ENCODE data around the gene LIPC. TPM values are rescaled to one million over a fixed set of nuclear protein-coding genes. Genes with fewer than 3 reads are reported as not detected.

LIPC gene
- polyA plus RNA-seq, 3 donors, result 0.37 TPM; not detected in 2

DNA sequence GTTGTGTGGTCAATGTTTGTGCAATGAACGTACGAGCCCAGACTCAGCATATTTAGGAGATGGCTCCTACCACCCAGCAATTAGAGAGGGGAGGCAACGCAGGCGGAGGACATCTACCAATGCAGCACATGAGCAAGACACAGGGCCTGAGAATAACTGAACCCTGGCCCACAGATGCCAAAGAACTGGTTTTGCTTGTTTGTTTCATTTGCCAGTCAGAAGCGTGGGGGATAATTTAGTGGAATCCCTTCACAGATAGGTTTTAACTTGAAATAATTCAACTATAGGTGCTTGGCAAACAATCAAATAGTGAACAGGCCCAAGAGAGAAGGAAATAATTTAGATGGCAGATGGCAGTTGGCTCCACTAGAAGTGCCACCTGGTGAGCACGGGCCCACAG lies 54.8 kb downstream of the LIPC start:
- H3K4me3 Mint-ChIP-seq, result no peak overlapping the region
- H3K27ac Mint-ChIP-seq, result no peak overlapping the region
- WGBS (ENCODE audit: insufficient coverage), result 100% methylated on average over 2 of the region's 6 CpGs

DNA sequence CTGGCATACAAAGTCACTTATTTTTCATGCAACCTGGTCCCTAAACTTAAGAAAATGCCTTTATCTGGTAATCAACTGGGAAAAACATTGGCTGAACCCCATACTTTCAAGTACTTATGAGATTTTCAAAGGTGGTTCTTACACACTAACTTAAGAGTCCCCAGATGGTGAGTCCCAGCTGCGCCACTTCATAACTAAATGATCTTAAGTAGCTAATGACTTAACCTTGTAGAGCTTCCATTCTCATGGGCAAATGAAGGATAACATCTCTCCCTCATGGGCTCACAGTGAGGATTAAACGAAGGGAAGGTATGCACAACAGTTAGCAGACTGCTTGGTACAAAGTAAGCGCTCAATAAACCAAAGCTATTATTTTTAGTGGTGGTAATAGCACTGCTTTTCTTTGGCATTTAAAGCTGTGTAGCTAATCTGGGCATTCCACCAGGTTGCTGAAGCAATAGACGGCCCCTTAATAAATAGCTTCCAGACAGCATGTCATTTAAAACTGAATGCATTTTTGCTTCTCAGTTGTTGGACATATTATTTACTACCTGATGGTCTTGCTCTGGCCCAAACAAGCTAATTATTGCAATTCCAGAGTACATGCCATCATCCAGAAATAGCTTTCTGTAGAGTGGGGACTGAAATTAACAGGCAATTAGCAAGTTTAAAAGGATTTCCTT lies 55.4 kb downstream of the LIPC start:
- H2AFZ ChIP-seq (ENCODE audit: insufficient read depth, low read depth, low read length, poor library complexity, severe bottlenecking), result no peak overlapping the region
- intact Hi-C loops (cut with micrococcal nuclease), result no loop called here
- no peak overlapping the region for H3K27ac Mint-ChIP-seq

More for the DNA sequence above, 54.8 kb downstream of the LIPC start:
- H3K9me3 ChIP-seq (replicated peaks in 1 of 2; ENCODE audit: control insufficient read depth in 1 of 2, insufficient read depth in 1 of 2, low read length in 2 of 2), result peaks cover 7 to 17% of the 10 kb centered on the region in 2 donors
- peaks cover 44% of the 10 kb centered on the region for H3K4me1 Mint-ChIP-seq
- peaks cover 6 to 17% (median 9%) of the 10 kb centered on the region in 7 donors for H3K9me3 Mint-ChIP-seq
- peaks cover 0 to 2% of the 10 kb centered on the region in 2 donors for H3K36me3 Mint-ChIP-seq
- H3K79me2 ChIP-seq (ENCODE audit: insufficient read depth, low read length), result no peaks in the 10 kb centered on the region
- no peak for DNase-seq
- H3K36me3 ChIP-seq (replicated peaks in 1 of 2; ENCODE audit: control insufficient read depth in 1 of 2, insufficient read depth in 2 of 2, low read length in 2 of 2), result no peaks in the 10 kb centered on the region
- H3K4me1 ChIP-seq (ENCODE audit: control insufficient read depth in 1 of 2, insufficient read depth in 2 of 2, low read length in 2 of 2), result peaks cover 32 to 37% of the 10 kb centered on the region in 2 donors
- H3K4me3 ChIP-seq (replicated peaks in 1 of 3; ENCODE audit: low read depth in 2 of 3, low read length in 3 of 3), result no peak overlapping the region
- intact Hi-C loops (cut with micrococcal nuclease), result no loop called here
- no peak overlapping the region for H3K9ac ChIP-seq (ENCODE audit: insufficient read depth, low read length, poor library complexity, severe bottlenecking)
- TF ChIP-seq, protein P1, sequence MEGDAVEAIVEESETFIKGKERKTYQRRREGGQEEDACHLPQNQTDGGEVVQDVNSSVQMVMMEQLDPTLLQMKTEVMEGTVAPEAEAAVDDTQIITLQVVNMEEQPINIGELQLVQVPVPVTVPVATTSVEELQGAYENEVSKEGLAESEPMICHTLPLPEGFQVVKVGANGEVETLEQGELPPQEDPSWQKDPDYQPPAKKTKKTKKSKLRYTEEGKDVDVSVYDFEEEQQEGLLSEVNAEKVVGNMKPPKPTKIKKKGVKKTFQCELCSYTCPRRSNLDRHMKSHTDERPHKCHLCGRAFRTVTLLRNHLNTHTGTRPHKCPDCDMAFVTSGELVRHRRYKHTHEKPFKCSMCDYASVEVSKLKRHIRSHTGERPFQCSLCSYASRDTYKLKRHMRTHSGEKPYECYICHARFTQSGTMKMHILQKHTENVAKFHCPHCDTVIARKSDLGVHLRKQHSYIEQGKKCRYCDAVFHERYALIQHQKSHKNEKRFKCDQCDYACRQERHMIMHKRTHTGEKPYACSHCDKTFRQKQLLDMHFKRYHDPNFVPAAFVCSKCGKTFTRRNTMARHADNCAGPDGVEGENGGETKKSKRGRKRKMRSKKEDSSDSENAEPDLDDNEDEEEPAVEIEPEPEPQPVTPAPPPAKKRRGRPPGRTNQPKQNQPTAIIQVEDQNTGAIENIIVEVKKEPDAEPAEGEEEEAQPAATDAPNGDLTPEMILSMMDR (IDR thresholded peaks at IDR 0.05), result no peak
- peaks cover 0 to 2% (median 0%) of the 10 kb centered on the region in 3 donors for H3K27me3 Mint-ChIP-seq (ENCODE audit: low read depth in 3 of 3)
- H3K27ac ChIP-seq (ENCODE audit: low read depth in 1 of 2, low read length in 2 of 2), result no peak overlapping the region
- H3K27me3 ChIP-seq (ENCODE audit: control insufficient read depth in 2 of 2, insufficient read depth in 2 of 2, low read length in 2 of 2), result no peaks in the 10 kb centered on the region
- H4K20me1 ChIP-seq (ENCODE audit: insufficient read depth, low read length), result no peaks in the 10 kb centered on the region
- H2AFZ ChIP-seq (ENCODE audit: insufficient read depth, low read depth, low read length, poor library complexity, severe bottlenecking), result no peak overlapping the region
- no peak overlapping the region for H3K4me2 ChIP-seq (replicated peaks; ENCODE audit: extremely low read depth, low read length, poor library complexity, severe bottlenecking)

More for the DNA sequence above, 55.4 kb downstream of the LIPC start:
- H3K9me3 Mint-ChIP-seq, result peaks cover 6 to 17% (median 9%) of the 10 kb centered on the region in 7 donors
- TF ChIP-seq, protein P1 (IDR thresholded peaks at IDR 0.05), result no peak
- H3K4me3 Mint-ChIP-seq, result no peak overlapping the region
- WGBS (ENCODE audit: insufficient coverage), result no CpG with 5 or more reads among the region's 4 CpGs
- Histone ChIP-seq H3K27me3 (ENCODE audit: control insufficient read depth in 2 of 2, insufficient read depth in 2 of 2, low read length in 2 of 2) (no peaks in the 10 kb centered on the region), H4K20me1 (ENCODE audit: insufficient read depth, low read length) (no peaks in the 10 kb centered on the region), H3K36me3 (replicated peaks in 1 of 2; ENCODE audit: control insufficient read depth in 1 of 2, insufficient read depth in 2 of 2, low read length in 2 of 2) (no peaks in the 10 kb centered on the region), H3K9me3 (replicated peaks in 1 of 2; ENCODE audit: control insufficient read depth in 1 of 2, insufficient read depth in 1 of 2, low read length in 2 of 2) (peaks cover 7 to 17% of the 10 kb centered on the region in 2 donors), H3K9ac (ENCODE audit: insufficient read depth, low read length, poor library complexity, severe bottlenecking) (no peak overlapping the region), H3K4me1 (ENCODE audit: control insufficient read depth in 1 of 2, insufficient read depth in 2 of 2, low read length in 2 of 2) (peaks cover 32 to 37% of the 10 kb centered on the region in 2 donors), H3K79me2 (ENCODE audit: insufficient read depth, low read length) (no peaks in the 10 kb centered on the region), H3K4me3 (replicated peaks in 1 of 3; ENCODE audit: low read depth in 2 of 3, low read length in 3 of 3) (no peak overlapping the region), H3K4me2 (replicated peaks; ENCODE audit: extremely low read depth, low read length, poor library complexity, severe bottlenecking) (no peak overlapping the region), H3K27ac (ENCODE audit: low read depth in 1 of 2, low read length in 2 of 2) (no peak overlapping the region)
- no peak for DNase-seq
- peaks cover 44% of the 10 kb centered on the region for H3K4me1 Mint-ChIP-seq
- peaks cover 0 to 2% of the 10 kb centered on the region in 2 donors for H3K36me3 Mint-ChIP-seq
- H3K27me3 Mint-ChIP-seq (ENCODE audit: low read depth in 3 of 3), result peaks cover 0 to 2% (median 0%) of the 10 kb centered on the region in 3 donors

Measured in CD14-positive monocyte (primary cell).